Measurements from ENCODE around the gene FOXD4L4.
"Not testable (repeated sequence)": the region's sequence is repeated elsewhere in the genome, so short reads cannot be mapped to it uniquely, and the experiment has no call there.

The FOXD4L4 gene

GRCh38 chr9:65737096-65737564, at the start of gene FOXD4L4:
Gene FOXD4L4, plus strand, starts transcription at chr9:65737146. Its CDS starts 0 bp downstream, at chr9:65737146.
- DNase-seq = peak in 1 of 2 donors; percentile 0

DNA sequence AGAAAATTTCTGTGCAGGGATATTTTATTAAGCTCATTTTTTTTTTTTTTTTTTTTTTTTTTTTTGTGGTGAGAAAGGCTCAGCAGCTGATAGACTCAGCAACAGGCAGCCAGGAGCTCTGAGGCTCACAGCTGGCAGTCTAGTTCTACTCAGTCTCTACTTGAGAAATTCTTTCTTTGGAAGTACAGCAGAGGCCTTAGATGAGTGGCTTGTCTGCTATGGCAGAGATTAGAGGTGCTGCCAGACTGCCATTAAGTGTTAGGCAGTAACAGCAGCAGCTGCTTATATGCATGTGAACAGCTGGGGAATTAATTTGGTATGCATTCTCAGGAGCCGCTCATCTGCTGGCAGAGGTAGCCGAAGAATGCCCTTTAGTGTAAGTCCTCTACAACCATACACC, 33.4 kb upstream of the FOXD4L4 start:
- not testable (repeated sequence) for DNase-seq

DNA sequence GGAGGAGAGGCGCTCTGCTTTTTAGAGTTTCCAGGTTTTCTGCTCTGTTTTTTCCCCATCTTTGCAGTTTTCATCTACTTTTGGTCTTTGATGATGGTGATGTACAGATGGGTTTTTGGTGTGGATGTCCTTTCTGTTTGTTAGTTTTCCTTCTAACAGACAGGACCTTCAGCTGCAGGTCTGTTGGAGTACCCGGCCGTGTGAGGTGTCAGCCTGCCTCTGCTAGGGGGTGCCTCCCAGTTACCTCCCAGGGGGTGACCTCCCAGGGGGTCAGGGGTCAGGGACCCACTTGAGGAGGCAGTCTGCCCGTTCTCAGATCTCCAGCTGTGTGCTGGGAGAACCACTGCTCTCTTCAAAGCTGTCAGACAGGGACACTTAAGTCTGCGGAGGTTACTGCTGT, 22.5 kb upstream of the FOXD4L4 start:
- not testable (repeated sequence) for DNase-seq

DNA sequence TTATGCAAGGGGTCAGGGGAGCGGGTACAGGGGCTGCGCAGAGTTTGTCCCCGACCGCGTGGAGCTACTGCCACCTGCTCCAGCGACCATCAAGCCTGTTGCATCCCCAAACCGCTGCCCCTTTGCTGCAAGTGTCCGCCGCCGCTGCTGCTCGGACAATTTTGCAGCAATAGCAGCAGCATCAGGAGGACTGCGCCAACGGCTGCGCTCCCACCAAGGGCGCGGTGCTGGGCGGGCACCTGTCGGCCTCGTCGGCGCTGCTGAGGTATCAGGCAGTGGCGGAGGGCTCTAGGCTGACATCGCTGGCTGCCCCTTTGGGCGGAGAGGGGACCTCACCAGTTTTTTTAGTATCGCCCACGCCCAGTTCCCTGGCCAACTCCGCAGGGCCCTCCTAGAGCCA, 1.2 kb downstream of the FOXD4L4 start:
- not testable (repeated sequence) for DNase-seq

All from activated CD4-positive, alpha-beta T cell treated with anti-CD3 and anti-CD28 coated beads for 4 hours (primary cell).